Measurements from ENCODE around the gene ARPC5L. TPM values are rescaled to one million over a fixed set of nuclear protein-coding genes. Genes with fewer than 3 reads are reported as not detected.

ARPC5L gene
- total and polyA plus RNA-seq, 2 experiments from 2014 or later, result 35.9 to 87.3 TPM

GRCh38 chr9:124913378-124913777 lies 51.4 kb downstream of the ARPC5L start:
- Mint-ChIP-seq H3K4me1 (no peaks in the 10 kb centered on the region), H3K9me3 (no peaks in the 10 kb centered on the region), H3K4me3 (no peak overlapping the region), H3K27ac (no peak overlapping the region), H3K36me3 (ENCODE audit: low read depth) (peaks cover 6% of the 10 kb centered on the region; the same call in 1 of the 3 replicates), H3K27me3 (ENCODE audit: insufficient read depth, low read depth, poor library complexity) (no peaks in the 10 kb centered on the region)
- H2AFZ ChIP-seq, result no peak overlapping the region
- no peaks in the 10 kb centered on the region for H3K9me2 ChIP-seq (ENCODE audit: insufficient read depth)
- no peak overlapping the region for H3K4me2 ChIP-seq
- no peaks in the 10 kb centered on the region for H3K79me2 ChIP-seq (replicated peaks; ENCODE audit: insufficient read depth)
- no peaks in the 10 kb centered on the region for H3K36me3 ChIP-seq (ENCODE audit: insufficient read depth)
- no peaks in the 10 kb centered on the region for H3K4me1 ChIP-seq (ENCODE audit: insufficient read depth)
- ATAC-seq, result no peak
- H4K20me1 ChIP-seq (replicated peaks; ENCODE audit: insufficient read depth), result no peaks in the 10 kb centered on the region
- H3F3A ChIP-seq (replicated peaks; ENCODE audit: low read depth), result 0 out of 2 replicates have a peak, but pooled peaks cover 4% of the 10 kb centered on the region
- no peak for TF ChIP-seq NANOG (IDR thresholded peaks at IDR 0.05; ENCODE audit: borderline replicate concordance)
- TF ChIP-seq ZNF114 (CRISPR knock-in tag; IDR thresholded peaks at IDR 0.05), result no peak
- no peak for TF ChIP-seq CREB1 (CRISPR knock-in tag; IDR thresholded peaks at IDR 0.05; ENCODE audit: low read depth)
- no peak for TF ChIP-seq EZH2phosphoT487 (IDR thresholded peaks at IDR 0.05; ENCODE audit: unreplicated experiment)
- TF ChIP-seq, protein P1, sequence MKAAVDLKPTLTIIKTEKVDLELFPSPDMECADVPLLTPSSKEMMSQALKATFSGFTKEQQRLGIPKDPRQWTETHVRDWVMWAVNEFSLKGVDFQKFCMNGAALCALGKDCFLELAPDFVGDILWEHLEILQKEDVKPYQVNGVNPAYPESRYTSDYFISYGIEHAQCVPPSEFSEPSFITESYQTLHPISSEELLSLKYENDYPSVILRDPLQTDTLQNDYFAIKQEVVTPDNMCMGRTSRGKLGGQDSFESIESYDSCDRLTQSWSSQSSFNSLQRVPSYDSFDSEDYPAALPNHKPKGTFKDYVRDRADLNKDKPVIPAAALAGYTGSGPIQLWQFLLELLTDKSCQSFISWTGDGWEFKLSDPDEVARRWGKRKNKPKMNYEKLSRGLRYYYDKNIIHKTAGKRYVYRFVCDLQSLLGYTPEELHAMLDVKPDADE (IDR thresholded peaks at IDR 0.05), result no peak
- no peak for TF ChIP-seq ZNF331 (CRISPR knock-in tag; IDR thresholded peaks at IDR 0.05; ENCODE audit: low read depth)
- no peak for TF ChIP-seq ZNF462 (CRISPR knock-in tag; IDR thresholded peaks at IDR 0.05)
- no peak for DNase-seq (ENCODE audit: low spot score)
- H3K4me3 ChIP-seq, result no peak overlapping the region
- no peaks in the 10 kb centered on the region for H3K27me3 ChIP-seq (ENCODE audit: insufficient read depth)
- H3K27ac ChIP-seq (ENCODE audit: low read depth), result no peak overlapping the region

All from GM23338 (cell line).